Muscle layer of colon (tissue), 2 donors: ENCODE measurements around the gene SEPTIN14.
"Not testable (repeated sequence)": the region's sequence is repeated elsewhere in the genome, so short reads cannot be mapped to it uniquely, and the experiment has no call there.

Experiments
- H3K27ac ChIP-seq: one replicate; pipeline ENCODE4 v1.7.0; 2013; ENCODE audit warnings: low read depth, mild to moderate bottlenecking, low read length, moderate library complexity
- H3K27me3 ChIP-seq, 2 donors: one replicate each; pipeline ENCODE4 v1.7.0; 2013; ENCODE audit warnings: low read length in 2 of 2, mild to moderate bottlenecking in 2 of 2; ENCODE audit not compliant: insufficient read depth in 2 of 2, control insufficient read depth in 1 of 2
- H3K36me3 ChIP-seq: one replicate; pipeline ENCODE4 v1.7.0; 2013; ENCODE audit warnings: mild to moderate bottlenecking, low read length; ENCODE audit not compliant: insufficient read depth
- H3K4me1 ChIP-seq: one replicate; pipeline ENCODE4 v1.7.0; 2013; ENCODE audit warnings: mild to moderate bottlenecking, low read length; ENCODE audit not compliant: insufficient read depth
- H3K4me3 ChIP-seq, 2 donors: one replicate each; pipeline ENCODE4 v1.7.0; 2013; ENCODE audit warnings: low read length in 2 of 2, low read depth in 1 of 2, mild to moderate bottlenecking in 1 of 2, moderate library complexity in 1 of 2
- H3K9ac ChIP-seq: one replicate; pipeline ENCODE4 v1.7.0; 2013; ENCODE audit warnings: low read length
- H3K9me3 ChIP-seq: one replicate; pipeline ENCODE4 v1.7.0; 2013; ENCODE audit warnings: mild to moderate bottlenecking, low read length
- donor health status: abdominal sarcoma.
- donor health status: Adenocarcinoma of cecum.

SEPTIN14 gene

DNA sequence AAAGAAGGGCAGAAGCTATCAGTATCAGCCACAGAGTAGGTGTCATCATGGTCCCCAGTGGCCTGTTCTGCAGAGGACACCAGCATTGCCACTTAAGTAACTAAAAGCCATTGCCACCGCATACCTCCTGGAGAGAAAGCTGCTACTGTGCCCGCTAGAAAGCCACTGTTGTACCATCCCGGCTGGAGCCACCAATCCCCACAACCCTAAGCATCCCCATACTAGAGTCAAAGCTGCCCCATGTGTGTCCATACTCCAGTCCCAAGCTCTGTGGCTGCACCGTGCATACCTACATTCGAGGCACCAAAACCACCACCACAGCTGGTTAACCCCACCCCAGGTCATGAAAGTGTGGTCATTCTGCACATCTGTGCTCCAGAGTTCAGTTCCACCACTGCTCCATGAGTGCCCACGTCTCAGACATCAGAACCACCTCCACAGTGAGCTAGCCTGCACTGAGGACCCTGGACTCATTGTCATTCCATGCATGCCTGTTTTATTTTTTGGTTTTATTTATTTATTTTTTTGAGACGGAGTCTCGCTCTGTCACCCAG, 9.5 kb upstream of the SEPTIN14 start:
- Histone ChIP-seq H3K9me3 (no peaks in the 10 kb centered on the region), H3K36me3 (no peaks in the 10 kb centered on the region), H3K9ac (no peak overlapping the region)

DNA sequence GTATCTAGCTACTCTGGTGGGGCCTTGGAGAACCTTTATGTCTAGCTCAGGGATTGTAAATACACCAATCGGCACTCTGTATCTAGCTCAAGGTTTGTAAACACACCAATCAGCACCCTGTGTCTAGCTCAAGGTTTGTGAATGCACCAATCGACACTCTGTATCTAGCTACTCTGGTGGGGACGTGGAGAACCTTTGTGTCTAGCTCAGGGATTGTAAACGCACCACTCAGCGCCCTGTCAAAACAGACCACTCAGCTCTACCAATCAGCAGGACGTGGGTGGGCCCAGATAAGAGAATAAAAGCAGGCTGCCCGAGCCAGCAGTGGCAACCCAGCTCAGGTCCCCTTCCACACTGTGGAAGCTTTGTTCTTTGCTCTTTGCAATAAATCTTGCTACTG, 6.4 kb upstream of the SEPTIN14 start:
- H3K4me3 ChIP-seq, H3K9me3 ChIP-seq, H3K27ac ChIP-seq, H3K27me3 ChIP-seq, H3K36me3 ChIP-seq, H3K4me1 ChIP-seq, H3K9ac ChIP-seq: not testable (repeated sequence)

More for the DNA sequence above, 9.5 kb upstream of the SEPTIN14 start:
- Histone ChIP-seq H3K27ac (no peak overlapping the region), H3K4me1 (no peaks in the 10 kb centered on the region), H3K4me3 (no peak overlapping the region), H3K27me3 (no peaks in the 10 kb centered on the region)

DNA sequence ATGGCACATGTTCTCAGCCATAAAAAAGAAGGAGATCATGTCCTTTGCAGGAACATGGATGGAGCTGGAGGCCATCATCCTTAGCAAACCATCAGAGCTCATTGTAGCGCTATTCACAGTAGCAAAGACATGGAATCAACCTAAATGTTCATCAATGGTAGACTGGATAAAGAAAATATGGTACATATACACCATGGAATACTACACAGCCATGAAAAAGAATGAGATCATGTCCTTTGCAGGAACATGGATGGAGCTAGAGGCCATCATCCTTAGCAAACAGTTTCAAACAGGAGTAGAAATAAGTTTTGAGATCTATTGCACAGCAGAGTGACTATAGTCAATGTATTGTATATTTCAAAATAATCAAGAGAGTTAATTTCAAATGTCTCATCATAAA, 17.4 kb downstream of the SEPTIN14 start:
- not testable (repeated sequence) for H3K4me3 ChIP-seq, H3K36me3 ChIP-seq, H3K4me1 ChIP-seq, H3K9ac ChIP-seq, H3K9me3 ChIP-seq, H3K27me3 ChIP-seq, H3K27ac ChIP-seq

GRCh38 chr7:55838595-55838994, 24.0 kb downstream of the SEPTIN14 start:
- H3K36me3 ChIP-seq, result no peaks in the 10 kb centered on the region
- no peaks in the 10 kb centered on the region for H3K4me1 ChIP-seq
- H3K9me3 ChIP-seq, result no peaks in the 10 kb centered on the region
- no peak overlapping the region for H3K9ac ChIP-seq
- H3K4me3 ChIP-seq, result no peak overlapping the region
- no peak overlapping the region for H3K27ac ChIP-seq
- no peaks in the 10 kb centered on the region for H3K27me3 ChIP-seq

DNA sequence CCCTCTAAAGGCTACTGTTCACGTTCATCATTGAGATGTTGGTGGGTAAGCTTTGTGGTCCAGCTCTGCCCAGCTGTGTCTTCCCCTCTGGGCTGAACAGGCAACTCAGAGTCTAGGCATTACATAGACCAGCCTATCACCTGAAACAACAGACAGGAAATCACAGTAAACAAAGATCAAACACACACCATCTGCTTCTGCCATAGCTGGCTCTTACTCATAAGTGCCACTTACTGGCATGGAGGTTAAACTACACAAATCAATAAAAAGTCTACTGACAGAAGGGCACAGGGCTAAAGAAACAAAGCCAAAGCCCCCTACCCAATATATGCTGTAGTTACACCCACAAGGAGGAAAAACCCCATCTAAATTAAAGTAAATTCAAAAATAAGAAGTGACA, 35.0 kb downstream of the SEPTIN14 start:
- H3K36me3 ChIP-seq, result no peaks in the 10 kb centered on the region
- H3K9me3 ChIP-seq, result no peaks in the 10 kb centered on the region
- H3K4me1 ChIP-seq, result no peaks in the 10 kb centered on the region
- H3K9ac ChIP-seq, result no peak overlapping the region
- H3K4me3 ChIP-seq, result no peak overlapping the region
- H3K27me3 ChIP-seq, result no peaks in the 10 kb centered on the region
- no peak overlapping the region for H3K27ac ChIP-seq

DNA sequence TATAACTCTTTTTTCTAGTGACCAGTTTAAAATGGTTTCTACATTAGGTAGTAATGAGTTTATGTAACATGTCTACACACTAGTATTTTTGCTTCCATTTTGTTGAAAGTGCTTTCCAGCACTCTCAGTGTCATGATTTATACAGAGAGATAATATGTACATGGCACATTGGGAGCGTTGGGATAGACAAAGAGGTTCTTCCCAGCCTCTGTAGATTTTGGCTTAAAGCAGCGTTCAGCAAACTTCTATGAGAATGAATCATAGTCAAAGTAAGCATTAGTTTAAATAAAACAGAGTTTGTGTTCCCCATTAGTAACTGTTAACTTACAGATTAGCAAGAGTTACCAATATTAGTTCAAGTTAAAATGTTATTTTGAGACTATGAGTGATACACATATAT, 43.9 kb downstream of the SEPTIN14 start:
- Histone ChIP-seq H3K9me3 (no peaks in the 10 kb centered on the region), H3K27ac (no peak overlapping the region), H3K4me3 (no peak overlapping the region), H3K4me1 (no peaks in the 10 kb centered on the region), H3K36me3 (no peaks in the 10 kb centered on the region), H3K27me3 (no peaks in the 10 kb centered on the region), H3K9ac (no peak overlapping the region)

- H3K4me1 ChIP-seq, H3K9me3 ChIP-seq, H3K4me3 ChIP-seq, H3K36me3 ChIP-seq, H3K9ac ChIP-seq, H3K27ac ChIP-seq, H3K27me3 ChIP-seq: not testable (repeated sequence)
Observed at GRCh38 chr7:55797260-55797659, 65.3 kb downstream of the SEPTIN14 start.

GRCh38 chr7:55794527-55794926, 68.0 kb downstream of the SEPTIN14 start:
- H3K9ac ChIP-seq, result no peak overlapping the region
- no peaks in the 10 kb centered on the region for H3K36me3 ChIP-seq
- H3K4me1 ChIP-seq, result no peaks in the 10 kb centered on the region
- H3K9me3 ChIP-seq, result no peaks in the 10 kb centered on the region
- H3K4me3 ChIP-seq, result no peak overlapping the region
- no peaks in the 10 kb centered on the region for H3K27me3 ChIP-seq
- H3K27ac ChIP-seq, result no peak overlapping the region

GRCh38 chr7:55792048-55792447, 70.5 kb downstream of the SEPTIN14 start:
- no peak overlapping the region for H3K9ac ChIP-seq
- no peaks in the 10 kb centered on the region for H3K9me3 ChIP-seq
- no peaks in the 10 kb centered on the region for H3K36me3 ChIP-seq
- no peak overlapping the region for H3K27ac ChIP-seq
- no peaks in the 10 kb centered on the region for H3K27me3 ChIP-seq
- no peaks in the 10 kb centered on the region for H3K4me1 ChIP-seq
- no peak overlapping the region for H3K4me3 ChIP-seq

DNA sequence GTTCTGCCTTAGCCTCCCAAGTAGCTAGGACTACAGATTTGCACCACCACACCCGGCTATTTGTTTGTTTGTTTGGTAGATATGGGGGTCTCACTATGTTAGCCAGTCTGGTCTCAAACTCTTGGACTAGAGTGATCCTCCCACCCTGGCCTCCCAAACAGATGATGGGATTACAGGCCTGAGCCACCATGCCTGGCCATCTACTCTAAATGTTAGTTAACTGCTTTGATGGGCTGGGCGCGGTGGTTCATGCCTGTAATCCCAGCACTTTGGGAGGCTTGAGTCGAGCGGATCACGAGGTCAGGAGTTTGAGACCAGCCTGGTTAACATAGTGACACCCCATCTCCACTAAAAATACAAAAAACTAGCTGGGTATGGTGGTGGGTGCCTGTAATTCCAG, 74.8 kb downstream of the SEPTIN14 start:
- Histone ChIP-seq H3K4me3 (no peak overlapping the region), H3K9me3 (no peaks in the 10 kb centered on the region), H3K36me3 (no peaks in the 10 kb centered on the region), H3K27me3 (no peaks in the 10 kb centered on the region), H3K27ac (no peak overlapping the region), H3K4me1 (no peaks in the 10 kb centered on the region), H3K9ac (no peak overlapping the region)

DNA sequence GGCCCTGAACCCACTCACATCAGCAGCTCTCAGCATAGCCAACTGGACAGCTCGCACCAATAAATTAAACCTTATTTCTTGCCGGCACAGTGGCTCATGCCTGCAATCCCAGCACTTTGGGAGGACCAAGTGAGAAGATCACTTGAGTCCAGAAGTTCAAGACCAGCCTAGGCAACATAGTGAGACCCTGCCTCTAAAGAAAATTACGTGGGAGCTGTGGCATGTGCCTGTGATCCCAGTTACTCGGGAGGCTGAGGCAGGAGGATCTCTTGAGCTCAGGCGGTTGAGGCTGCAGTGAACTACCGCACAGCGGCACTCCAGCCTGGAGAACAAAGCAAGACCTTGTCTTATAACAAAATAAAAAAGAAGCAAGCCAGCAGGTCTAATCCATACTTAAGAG, 75.7 kb downstream of the SEPTIN14 start:
- no peak overlapping the region for H3K4me3 ChIP-seq
- H3K4me1 ChIP-seq, result no peaks in the 10 kb centered on the region
- no peak overlapping the region for H3K9ac ChIP-seq
- H3K9me3 ChIP-seq, result no peaks in the 10 kb centered on the region
- H3K27me3 ChIP-seq, result no peaks in the 10 kb centered on the region
- H3K27ac ChIP-seq, result no peak overlapping the region
- H3K36me3 ChIP-seq, result no peaks in the 10 kb centered on the region

- H3K9ac ChIP-seq, H3K36me3 ChIP-seq, H3K4me1 ChIP-seq, H3K9me3 ChIP-seq, H3K27ac ChIP-seq, H3K27me3 ChIP-seq, H3K4me3 ChIP-seq: not testable (repeated sequence)
Observed at GRCh38 chr7:55785444-55785843, 77.1 kb downstream of the SEPTIN14 start.
